ENCODE data around the gene ULK3. TPM values are rescaled to one million over a fixed set of nuclear protein-coding genes. Genes with fewer than 3 reads are reported as not detected.

ULK3 gene
- total RNA-seq, 2 experiments from 2014 or later = 37.8 to 38.9 TPM

GRCh38 chr15:74800559-74801094 is 42.3 kb downstream of the ULK3 start:
- intact Hi-C loops (cut with DNase I, micrococcal nuclease) = loop anchor here (1.0 to 5.0 kb wide), 4 partner anchors 20 to 166 kb away; no protein-coding TSS in a partner anchor
- H3K4me3 Mint-ChIP-seq = no peak overlapping the region
- no peaks in the 10 kb centered on the region for H3K9me3 Mint-ChIP-seq
- Histone ChIP-seq H3K27ac (ENCODE audit: low read depth in 1 of 2, low read length in 2 of 2) (no peak overlapping the region), H3K4me1 (ENCODE audit: insufficient read depth, low read length) (peaks cover 53% of the 10 kb centered on the region), H3K4me3 (ENCODE audit: low read length) (no peak overlapping the region), H3K9me3 (ENCODE audit: control insufficient read depth in 1 of 2, insufficient read depth in 1 of 2, low read length in 2 of 2) (no peaks in the 10 kb centered on the region), H3K36me3 (ENCODE audit: insufficient read depth, low read length) (peaks cover 63% of the 10 kb centered on the region), H3K27me3 (ENCODE audit: control insufficient read depth in 1 of 2, insufficient read depth in 2 of 2, low read length in 2 of 2) (no peaks in the 10 kb centered on the region)
- no peaks in the 10 kb centered on the region for H3K27me3 Mint-ChIP-seq
- H3K27ac Mint-ChIP-seq = peak overlapping the region; percentile 93
- H3K4me1 Mint-ChIP-seq (ENCODE audit: low read depth) = peaks cover 44% of the 10 kb centered on the region
- no peak for TF ChIP-seq CTCF (IDR thresholded peaks at IDR 0.05)
- H3K36me3 Mint-ChIP-seq (ENCODE audit: low read depth) = peaks cover 77% of the 10 kb centered on the region
- DNase-seq (peak in 1 of 14 experiments; percentile 49), ATAC-seq (ENCODE audit: poor library complexity) (no peak)
- POLR2A ChIA-PET = interaction anchor here (33.5 kb wide), 1 partner anchor 21 kb away, joined by 925 read pairs; the partner anchor contains the start of gene CSK
- CTCF ChIA-PET = interaction anchor here (0.6 to 14.8 kb wide), 4 partner anchors 10 to 29 kb away, joined by 3 to 353 read pairs (median 132); partner anchors contain the start of gene CSK

GRCh38 chr15:74799856-74800558 is 42.9 kb downstream of the ULK3 start:
- H3K4me1 Mint-ChIP-seq (ENCODE audit: low read depth) = peaks cover 50% of the 10 kb centered on the region
- peak overlapping the region; percentile 93 for H3K27ac Mint-ChIP-seq
- Histone ChIP-seq H3K27ac (ENCODE audit: low read depth in 1 of 2, low read length in 2 of 2) (peak overlapping the region; percentile 85 to 90), H3K4me1 (ENCODE audit: insufficient read depth, low read length) (peaks cover 60% of the 10 kb centered on the region), H3K4me3 (ENCODE audit: low read length) (no peak overlapping the region), H3K9me3 (ENCODE audit: control insufficient read depth in 1 of 2, insufficient read depth in 1 of 2, low read length in 2 of 2) (no peaks in the 10 kb centered on the region), H3K27me3 (ENCODE audit: control insufficient read depth in 1 of 2, insufficient read depth in 2 of 2, low read length in 2 of 2) (no peaks in the 10 kb centered on the region), H3K36me3 (ENCODE audit: insufficient read depth, low read length) (peaks cover 69% of the 10 kb centered on the region)
- H3K27me3 Mint-ChIP-seq = no peaks in the 10 kb centered on the region
- TF ChIP-seq CTCF (IDR thresholded peaks at IDR 0.05) = peak; percentile 94
- ATAC-seq (ENCODE audit: poor library complexity) = peak; percentile 94
- POLR2A ChIA-PET = interaction anchor here (33.5 kb wide), 1 partner anchor 21 kb away, joined by 925 read pairs; the partner anchor contains the start of gene CSK
- no peaks in the 10 kb centered on the region for H3K9me3 Mint-ChIP-seq
- DNase-seq = peak; percentile 78 to 94 (median 87)
- CTCF ChIA-PET = interaction anchor here (0.7 to 14.8 kb wide), 7 partner anchors 9 to 154 kb away, joined by 3 to 353 read pairs (median 8); partner anchors contain the start of gene CSK
- H3K36me3 Mint-ChIP-seq (ENCODE audit: low read depth) = peaks cover 80% of the 10 kb centered on the region
- peak overlapping the region; percentile 34 for H3K4me3 Mint-ChIP-seq
- intact Hi-C loops (cut with DNase I, micrococcal nuclease) = loop anchor here (1.0 to 5.0 kb wide), 5 partner anchors 19 to 165 kb away; no protein-coding TSS in a partner anchor

- Mint-ChIP-seq H3K36me3 (ENCODE audit: low read depth) (peaks cover 84% of the 10 kb centered on the region), H3K4me3 (no peak overlapping the region), H3K27me3 (no peaks in the 10 kb centered on the region), H3K4me1 (ENCODE audit: low read depth) (peaks cover 57% of the 10 kb centered on the region), H3K9me3 (no peaks in the 10 kb centered on the region), H3K27ac (peak overlapping the region; percentile 93)
- peaks cover 66% of the 10 kb centered on the region for H3K4me1 ChIP-seq (ENCODE audit: insufficient read depth, low read length)
- H3K36me3 ChIP-seq (ENCODE audit: insufficient read depth, low read length) = peaks cover 75% of the 10 kb centered on the region
- intact Hi-C loops (cut with DNase I, micrococcal nuclease) = loop anchor here in 1 of 2 experiments (5.0 kb wide), 1 partner anchor 153 kb away; no protein-coding TSS in a partner anchor
- ChIA-PET POLR2A (interaction anchor here (33.5 kb wide), 1 partner anchor 20 kb away, joined by 925 read pairs; the partner anchor contains the start of gene CSK), CTCF (interaction anchor here (0.7 to 14.8 kb wide), 7 partner anchors 9 to 153 kb away, joined by 3 to 353 read pairs (median 8); partner anchors contain the start of gene CSK)
- TF ChIP-seq CTCF (IDR thresholded peaks at IDR 0.05) = no peak
- peak overlapping the region; percentile 85 to 90 for H3K27ac ChIP-seq (ENCODE audit: low read depth in 1 of 2, low read length in 2 of 2)
- H3K27me3 ChIP-seq (ENCODE audit: control insufficient read depth in 1 of 2, insufficient read depth in 2 of 2, low read length in 2 of 2) = no peaks in the 10 kb centered on the region
- no peaks in the 10 kb centered on the region for H3K9me3 ChIP-seq (ENCODE audit: control insufficient read depth in 1 of 2, insufficient read depth in 1 of 2, low read length in 2 of 2)
- DNase-seq (peak in 4 of 14 experiments; percentile 36 to 68 (median 54)), ATAC-seq (ENCODE audit: poor library complexity) (no peak)
- H3K4me3 ChIP-seq (ENCODE audit: low read length) = no peak overlapping the region
These were observed 43.6 kb downstream of the ULK3 start for GRCh38 chr15:74799255-74799855.

Data from CD4-positive, alpha-beta T cell (primary cell).